ENCODE measurements around the gene ADM2.

DNA sequence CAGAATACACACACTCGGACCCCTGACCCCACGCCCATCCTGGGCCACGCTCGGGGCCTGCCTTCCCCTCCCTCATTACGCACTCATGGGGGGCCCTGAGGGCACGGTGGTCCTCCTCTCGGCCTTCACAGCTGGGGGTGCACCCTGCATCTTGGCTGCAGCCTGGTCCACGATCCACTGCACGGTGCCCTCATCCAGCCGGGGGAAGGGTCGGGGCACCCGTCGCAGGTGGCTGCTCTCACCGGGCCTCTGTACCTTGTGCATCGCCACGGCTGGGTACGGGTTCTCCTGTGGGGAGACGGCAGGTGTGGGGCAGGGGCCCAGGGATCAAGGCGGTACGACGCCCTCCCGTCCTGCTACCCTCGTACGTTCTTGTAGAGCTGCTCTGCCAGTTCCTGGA is 16.9 kb upstream of the ADM2 start:
- TF ChIP-seq ARHGAP35 (CRISPR knock-in tag; IDR thresholded peaks at IDR 0.05; ENCODE audit: borderline replicate concordance) (no peak), EZH2 (conservative IDR thresholded peaks at IDR 0.05; ENCODE audit: low read depth, low read length) (no peak), RXRA (CRISPR knock-in tag; IDR thresholded peaks at IDR 0.05) (no peak), HIVEP1 (CRISPR knock-in tag; IDR thresholded peaks at IDR 0.05) (no peak)
- TF ChIP-seq, protein P1, sequence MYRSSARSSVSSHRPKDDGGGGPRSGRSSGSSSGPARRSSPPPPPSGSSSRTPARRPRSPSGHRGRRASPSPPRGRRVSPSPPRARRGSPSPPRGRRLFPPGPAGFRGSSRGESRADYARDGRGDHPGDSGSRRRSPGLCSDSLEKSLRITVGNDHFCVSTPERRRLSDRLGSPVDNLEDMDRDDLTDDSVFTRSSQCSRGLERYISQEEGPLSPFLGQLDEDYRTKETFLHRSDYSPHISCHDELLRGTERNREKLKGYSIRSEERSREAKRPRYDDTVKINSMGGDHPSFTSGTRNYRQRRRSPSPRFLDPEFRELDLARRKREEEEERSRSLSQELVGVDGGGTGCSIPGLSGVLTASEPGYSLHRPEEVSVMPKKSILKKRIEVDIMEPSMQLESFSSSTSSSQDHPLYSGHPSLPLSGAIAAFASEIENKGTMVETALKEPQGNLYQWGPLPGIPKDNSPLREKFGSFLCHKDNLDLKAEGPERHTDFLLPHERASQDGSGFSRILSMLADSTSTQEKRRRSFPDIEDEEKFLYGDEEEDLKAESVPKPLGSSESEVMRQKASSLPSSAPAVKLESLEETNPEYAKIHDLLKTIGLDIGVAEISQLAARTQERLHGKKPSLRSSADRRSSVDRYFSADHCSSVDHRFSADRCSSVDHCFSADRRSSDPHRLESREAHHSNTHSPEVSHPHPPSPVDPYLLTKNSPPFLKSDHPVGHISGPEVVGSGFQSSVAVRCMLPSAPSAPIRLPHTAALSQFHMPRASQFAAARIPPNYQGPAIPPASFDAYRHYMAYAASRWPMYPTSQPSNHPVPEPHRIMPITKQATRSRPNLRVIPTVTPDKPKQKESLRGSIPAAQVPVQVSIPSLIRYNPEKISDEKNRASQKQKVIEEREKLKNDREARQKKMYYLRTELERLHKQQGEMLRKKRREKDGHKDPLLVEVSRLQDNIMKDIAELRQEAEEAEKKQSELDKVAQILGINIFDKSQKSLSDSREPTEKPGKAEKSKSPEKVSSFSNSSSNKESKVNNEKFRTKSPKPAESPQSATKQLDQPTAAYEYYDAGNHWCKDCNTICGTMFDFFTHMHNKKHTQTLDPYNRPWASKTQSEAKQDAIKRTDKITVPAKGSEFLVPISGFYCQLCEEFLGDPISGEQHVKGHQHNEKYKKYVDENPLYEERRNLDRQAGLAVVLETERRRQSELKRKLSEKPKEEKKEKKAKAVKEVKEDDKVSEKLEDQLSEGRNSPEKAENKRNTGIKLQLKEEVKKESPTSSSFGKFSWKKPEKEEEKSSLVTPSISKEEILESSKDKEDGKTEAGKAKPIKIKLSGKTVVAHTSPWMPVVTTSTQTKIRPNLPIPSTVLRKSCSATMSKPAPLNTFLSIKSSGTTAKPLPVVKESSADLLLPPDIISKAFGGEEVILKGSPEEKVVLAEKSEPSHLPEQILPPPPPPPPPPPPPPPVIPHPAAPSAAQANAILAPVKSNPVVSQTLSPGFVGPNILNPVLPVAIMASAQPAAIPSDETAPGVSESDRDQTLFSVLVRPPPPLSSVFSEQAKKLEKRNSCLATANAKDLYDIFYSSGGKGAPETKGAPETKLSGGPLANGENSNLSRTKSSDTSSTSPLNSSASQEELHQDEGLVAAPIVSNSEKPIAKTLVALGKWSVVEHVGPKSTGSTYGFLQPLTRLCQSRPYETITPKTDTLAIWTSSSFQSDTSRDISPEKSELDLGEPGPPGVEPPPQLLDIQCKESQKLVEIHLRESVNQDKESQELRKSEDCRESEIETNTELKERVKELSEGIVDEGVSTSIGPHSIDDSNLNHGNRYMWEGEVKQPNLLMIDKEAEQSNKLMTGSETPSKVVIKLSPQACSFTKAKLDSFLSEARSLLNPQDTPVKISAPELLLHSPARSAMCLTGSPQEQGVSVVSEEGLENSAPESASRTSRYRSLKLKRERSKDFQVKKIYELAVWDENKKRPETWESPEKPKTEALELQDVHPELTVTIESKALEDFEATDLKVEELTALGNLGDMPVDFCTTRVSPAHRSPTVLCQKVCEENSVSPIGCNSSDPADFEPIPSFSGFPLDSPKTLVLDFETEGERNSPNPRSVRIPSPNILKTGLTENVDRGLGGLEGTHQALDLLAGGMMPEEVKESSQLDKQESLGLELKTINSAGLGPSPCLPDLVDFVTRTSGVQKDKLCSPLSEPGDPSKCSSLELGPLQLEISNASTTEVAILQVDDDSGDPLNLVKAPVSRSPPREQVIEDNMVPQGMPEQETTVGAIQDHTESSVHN (CRISPR knock-in tag; IDR thresholded peaks at IDR 0.05), result no peak

All from HepG2 (cell line).